Tibial nerve (tissue), 4 donors: Measurements from ENCODE around the gene WFS1.

Experiments used
- CTCF ChIP-seq, 5 experiments: fragments of 200-600 bp in 3 of 5; fragments of 450-650 bp in 2 of 5; sonication (generic) in 3 of 5; IDR thresholded peaks; one replicate each; pipeline ENCODE4 v1.5.1; 2016 to 2019; ENCODE audit warnings: antibody characterized with exemption in 5 of 5, mild to moderate bottlenecking in 3 of 5, moderate library complexity in 2 of 5
- EP300 ChIP-seq, 2 donors: sonication (generic); formaldehyde crosslinking; IDR thresholded peaks; one replicate each; pipeline ENCODE4 v1.6.1; 2017; ENCODE audit warnings: antibody characterized with exemption in 2 of 2, mild to moderate bottlenecking in 1 of 2
- POLR2A ChIP-seq, 2 donors: fragments of 450-650 bp; IDR thresholded peaks; one replicate each; pipeline ENCODE4 v1.6.1; 2017; ENCODE audit warnings: antibody characterized with exemption in 2 of 2, mild to moderate bottlenecking in 2 of 2, moderate library complexity in 2 of 2

GRCh38 chr4:6233929-6234328 lies 35.7 kb upstream of the WFS1 start:
- TF ChIP-seq CTCF (IDR thresholded peaks at IDR 0.05) (no peak), POLR2A (IDR thresholded peaks at IDR 0.05) (no peak), EP300 (IDR thresholded peaks at IDR 0.05) (no peak)
